ENCODE results near the gene SMG6.

- TF ChIP-seq CTCF (IDR thresholded peaks at IDR 0.05) (no peak), POLR2A (IDR thresholded peaks at IDR 0.05) (no peak)
Observed at GRCh38 chr17:2106308-2106955, 197.2 kb downstream of the SMG6 start.

Data from uterus (tissue), 2 donors.